Measurements from ENCODE around the gene ADGRB2.

ADGRB2 gene

GRCh38 chr1:31734582-31735107 is 29.5 kb downstream of the ADGRB2 start:
- DNase-seq: no peak

GRCh38 chr1:31733389-31734219 is 30.5 kb downstream of the ADGRB2 start:
- no peaks in the 10 kb centered on the region for H3K36me3 ChIP-seq (replicated peaks)
- no peaks in the 10 kb centered on the region for H3K27me3 ChIP-seq (replicated peaks)
- no peak overlapping the region for H3K4me3 ChIP-seq (ENCODE audit: low read depth, low read length)
- H3K27ac ChIP-seq: no peak overlapping the region
- TF ChIP-seq CTCF (IDR thresholded peaks at IDR 0.05; ENCODE audit: low read depth, low read length, missing control alignments): no peak
- in situ Hi-C loops (cut with HindIII; ENCODE audit: low pct_ligation_motif_present, low sequenced_read_pairs): no loop called here
- DNase-seq: no peak

More at GRCh38 chr1:31734582-31735107, 29.5 kb downstream of the ADGRB2 start:
- no peak overlapping the region for H3K27ac ChIP-seq
- H3K4me3 ChIP-seq (ENCODE audit: low read depth, low read length): no peak overlapping the region
- in situ Hi-C loops (cut with HindIII; ENCODE audit: low pct_ligation_motif_present, low sequenced_read_pairs): no loop called here
- no peak for TF ChIP-seq CTCF (IDR thresholded peaks at IDR 0.05; ENCODE audit: low read depth, low read length, missing control alignments)
- H3K36me3 ChIP-seq (replicated peaks): no peaks in the 10 kb centered on the region
- no peaks in the 10 kb centered on the region for H3K27me3 ChIP-seq (replicated peaks)

- TF ChIP-seq CTCF (IDR thresholded peaks at IDR 0.05; ENCODE audit: low read depth, low read length, missing control alignments): no peak
- in situ Hi-C loops (cut with HindIII; ENCODE audit: low pct_ligation_motif_present, low sequenced_read_pairs): no loop called here
- Histone ChIP-seq H3K27me3 (replicated peaks) (no peaks in the 10 kb centered on the region), H3K27ac (no peak overlapping the region), H3K4me3 (ENCODE audit: low read depth, low read length) (no peak overlapping the region), H3K36me3 (replicated peaks) (no peaks in the 10 kb centered on the region)
- no peak for DNase-seq
Measured at GRCh38 chr1:31732751-31733289, 31.3 kb downstream of the ADGRB2 start.

GRCh38 chr1:31732343-31732742 is 31.8 kb downstream of the ADGRB2 start:
- TF ChIP-seq CTCF (IDR thresholded peaks at IDR 0.05; ENCODE audit: low read depth, low read length, missing control alignments): no peak
- H3K4me3 ChIP-seq (ENCODE audit: low read depth, low read length): no peak overlapping the region
- no peaks in the 10 kb centered on the region for H3K36me3 ChIP-seq (replicated peaks)
- H3K27ac ChIP-seq: no peak overlapping the region
- in situ Hi-C loops (cut with HindIII; ENCODE audit: low pct_ligation_motif_present, low sequenced_read_pairs): no loop called here
- H3K27me3 ChIP-seq (replicated peaks): no peaks in the 10 kb centered on the region
- DNase-seq: no peak

- Histone ChIP-seq H3K27me3 (replicated peaks) (no peaks in the 10 kb centered on the region), H3K27ac (no peak overlapping the region), H3K4me3 (ENCODE audit: low read depth, low read length) (no peak overlapping the region), H3K36me3 (replicated peaks) (no peaks in the 10 kb centered on the region)
- in situ Hi-C loops (cut with HindIII; ENCODE audit: low pct_ligation_motif_present, low sequenced_read_pairs): no loop called here
- TF ChIP-seq CTCF (IDR thresholded peaks at IDR 0.05; ENCODE audit: low read depth, low read length, missing control alignments): no peak
- no peak for DNase-seq
Measured at GRCh38 chr1:31731049-31731565, 33.0 kb downstream of the ADGRB2 start.
